GM19438 (cell line): ENCODE results near the gene PROZ.
"Not testable (repeated sequence)": the region's sequence is repeated elsewhere in the genome, so short reads cannot be mapped to it uniquely, and the experiment has no call there.

Experiments used
- ATAC-seq: cut with Tn5 transposase; IDR thresholded peaks from one replicate; pipeline ENCODE4 v1.9.1; 2021; ENCODE audit warnings: low read depth; ENCODE audit not compliant: unreplicated experiment

Gene PROZ

DNA sequence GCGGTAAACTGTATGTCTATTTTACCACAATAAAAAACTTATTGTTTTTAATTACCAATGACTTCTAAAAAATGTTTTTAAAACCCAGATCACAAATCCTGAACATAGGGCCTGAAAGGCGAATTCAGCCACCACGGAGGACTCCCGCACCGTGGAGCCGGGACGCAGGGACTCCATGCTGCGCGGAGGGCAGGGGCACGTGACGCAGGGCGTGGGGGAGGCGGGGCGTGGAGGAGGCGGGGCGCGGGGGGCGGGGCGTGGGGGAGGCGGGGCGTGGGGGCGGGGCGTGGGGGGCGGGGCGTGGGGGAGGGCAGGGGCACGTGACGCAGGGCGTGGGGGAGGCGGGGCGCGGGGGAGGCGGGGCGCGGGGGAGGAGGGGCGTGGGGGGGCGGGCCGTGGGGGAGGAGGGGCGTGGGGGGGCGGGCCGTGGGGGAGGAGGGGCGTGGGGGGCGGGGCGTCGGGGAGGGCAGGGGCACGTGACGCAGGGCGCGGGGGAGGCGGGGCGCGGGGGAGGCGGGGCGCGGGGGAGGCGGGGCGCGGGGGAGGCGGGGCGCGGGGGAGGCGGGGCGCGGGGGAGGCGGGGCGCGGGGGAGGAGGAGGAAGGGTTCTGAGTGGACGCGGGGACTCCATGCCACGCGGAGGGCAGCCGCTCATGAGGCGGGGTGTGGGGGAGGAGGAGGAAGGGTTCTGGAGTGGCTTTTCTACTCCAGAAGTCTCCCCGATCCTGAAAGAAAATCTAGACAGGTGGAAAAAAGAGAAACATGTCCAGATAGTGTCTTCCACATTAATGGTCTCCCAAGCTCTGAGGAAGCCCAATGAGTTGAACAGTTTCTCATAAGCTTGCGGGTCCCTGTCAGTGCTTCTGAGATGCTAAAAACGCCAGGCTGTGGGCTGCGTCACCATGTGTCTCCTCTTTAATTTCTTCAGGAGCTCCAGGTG lies 4.4 kb upstream of the PROZ start:
- peak; percentile 70 for ATAC-seq

DNA sequence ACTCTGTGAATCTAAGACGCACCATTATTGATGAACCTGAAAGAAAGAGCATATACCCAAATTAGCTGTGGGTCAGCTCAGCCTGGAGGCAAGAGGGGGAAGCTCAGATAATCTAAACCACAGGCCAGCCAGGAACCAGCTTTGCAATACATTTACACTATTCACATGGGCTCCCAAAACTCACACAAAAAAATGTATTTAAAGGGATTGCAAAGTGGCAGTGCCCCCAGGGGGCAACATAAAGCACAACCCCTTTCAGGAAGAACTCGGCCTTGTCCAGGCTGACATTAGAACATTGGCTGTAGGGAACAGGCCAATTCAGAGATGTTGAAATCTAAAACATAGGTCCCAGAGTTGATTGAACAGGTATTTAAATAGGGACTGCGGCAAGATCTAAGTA lies 3.2 kb upstream of the PROZ start:
- ATAC-seq: no peak

GRCh38 chr13:113155982-113156655 lies 2.3 kb upstream of the PROZ start:
- ATAC-seq: no peak

DNA sequence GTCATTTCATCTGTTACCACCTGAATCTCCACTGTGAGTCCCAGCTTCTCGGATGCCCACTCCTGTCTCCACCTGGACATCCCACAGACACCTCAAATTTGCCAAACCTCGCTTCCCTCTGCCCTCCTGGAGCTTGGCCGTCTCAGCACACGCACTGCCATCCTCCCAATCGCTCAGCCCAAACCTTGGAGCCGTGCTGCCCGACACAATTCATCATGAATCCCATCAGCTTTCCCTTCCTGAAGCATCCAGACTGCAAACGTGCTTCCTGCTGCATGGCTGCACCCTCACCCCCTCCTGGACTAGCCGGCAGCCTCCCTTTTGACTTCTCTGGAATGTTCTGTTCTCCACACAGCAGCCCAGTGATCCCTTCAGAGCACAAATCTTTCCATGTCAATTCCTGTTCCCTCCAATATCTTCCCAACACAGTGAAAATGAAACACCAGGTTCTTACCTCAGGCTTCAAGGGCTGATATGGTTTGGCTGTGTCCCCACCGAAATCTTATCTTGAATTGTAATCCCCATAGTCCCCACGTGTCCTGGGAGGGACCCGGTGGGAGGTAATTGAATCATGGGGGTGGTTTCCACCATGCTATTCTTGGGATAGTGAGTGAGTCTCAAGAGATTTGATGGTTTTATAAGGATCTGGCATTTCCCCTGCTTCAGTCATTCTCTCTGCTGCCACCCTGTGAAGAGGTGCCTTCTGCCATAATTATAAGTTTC lies 1.1 kb upstream of the PROZ start:
- no peak for ATAC-seq

DNA sequence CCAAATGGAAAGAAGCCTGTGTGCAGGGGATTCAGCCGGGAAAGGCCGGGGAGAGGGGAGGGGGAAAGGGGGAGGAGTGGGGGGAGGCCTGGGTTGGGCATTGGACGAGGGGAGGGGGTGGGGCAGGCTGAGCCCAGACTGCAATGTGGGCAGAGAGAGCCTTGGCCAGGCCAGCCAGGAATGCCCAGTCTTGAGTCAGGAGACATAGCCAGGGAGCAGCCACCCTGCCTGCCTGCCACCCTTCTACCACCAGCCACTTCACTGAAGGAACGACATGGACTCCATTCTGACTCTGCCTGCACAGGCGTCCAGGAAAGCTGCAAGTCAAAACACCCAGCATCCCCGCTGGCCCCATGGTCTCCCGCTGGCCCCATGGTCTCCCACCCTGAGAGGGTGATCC lies 498 bp downstream of the PROZ start:
- no peak for ATAC-seq

DNA sequence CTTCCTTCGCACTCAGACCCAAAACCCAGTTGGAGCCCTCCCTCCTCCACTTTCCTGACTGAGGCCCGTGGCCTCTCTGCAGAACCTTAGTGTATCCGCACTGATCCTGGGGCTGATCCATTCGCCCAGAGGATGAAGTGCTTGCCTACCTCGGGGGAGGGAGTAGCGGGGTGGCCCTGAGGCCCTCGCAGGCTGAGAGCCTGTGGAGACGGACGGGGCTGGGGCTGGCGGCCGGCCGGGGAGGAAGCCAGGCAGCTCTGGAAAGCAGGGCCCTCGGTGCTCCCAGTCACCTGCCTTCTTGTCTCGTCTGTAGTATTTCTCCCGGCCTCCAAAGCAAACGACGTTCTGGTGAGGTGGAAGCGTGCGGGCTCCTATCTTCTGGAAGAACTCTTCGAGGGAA lies 1.3 kb downstream of the PROZ start:
- no peak for ATAC-seq

GRCh38 chr13:113160983-113161382 lies 2.5 kb downstream of the PROZ start:
- no peak for ATAC-seq

- ATAC-seq: no peak
Measured at GRCh38 chr13:113161433-113161832, 3.0 kb downstream of the PROZ start.

DNA sequence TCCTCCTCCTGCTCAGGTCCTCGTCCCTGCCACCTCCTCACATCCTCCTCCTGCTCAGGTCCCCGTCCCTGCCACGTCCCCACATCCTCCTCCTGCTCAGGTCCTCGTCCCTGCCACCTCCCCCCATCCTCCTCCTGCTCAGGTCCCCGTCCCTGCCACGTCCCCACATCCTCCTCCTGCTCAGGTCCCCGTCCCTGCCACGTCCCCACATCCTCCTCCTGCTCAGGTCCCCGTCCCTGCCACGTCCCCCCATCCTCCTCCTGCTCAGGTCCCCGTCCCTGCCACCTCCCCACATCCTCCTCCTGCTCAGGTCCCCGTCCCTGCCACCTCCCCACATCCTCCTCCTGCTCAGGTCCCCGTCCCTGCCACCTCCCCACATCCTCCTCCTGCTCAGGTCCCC lies 3.5 kb downstream of the PROZ start:
- ATAC-seq: not testable (repeated sequence)

- ATAC-seq: no peak
Measured at GRCh38 chr13:113162783-113163685, 4.6 kb downstream of the PROZ start.

DNA sequence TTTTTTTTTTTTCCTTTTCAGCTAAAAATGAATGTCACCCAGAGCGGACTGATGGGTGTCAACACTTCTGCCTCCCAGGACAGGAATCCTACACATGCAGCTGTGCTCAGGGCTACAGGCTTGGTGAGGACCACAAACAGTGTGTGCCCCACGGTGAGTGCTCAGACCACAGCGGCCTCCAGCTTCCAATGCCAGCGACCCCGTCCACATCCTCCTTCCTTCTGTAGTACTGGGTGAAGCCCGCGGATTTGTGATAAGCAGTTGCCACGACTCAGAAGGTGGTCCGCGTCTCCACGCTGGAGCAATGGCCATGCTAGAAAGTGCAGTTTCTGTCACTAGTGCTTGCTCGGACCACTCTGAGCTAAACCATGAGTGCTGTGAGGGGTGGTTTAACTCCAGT lies 6.0 kb downstream of the PROZ start:
- ATAC-seq: no peak

- no peak for ATAC-seq
Measured at GRCh38 chr13:113166266-113166665, 7.8 kb downstream of the PROZ start.

DNA sequence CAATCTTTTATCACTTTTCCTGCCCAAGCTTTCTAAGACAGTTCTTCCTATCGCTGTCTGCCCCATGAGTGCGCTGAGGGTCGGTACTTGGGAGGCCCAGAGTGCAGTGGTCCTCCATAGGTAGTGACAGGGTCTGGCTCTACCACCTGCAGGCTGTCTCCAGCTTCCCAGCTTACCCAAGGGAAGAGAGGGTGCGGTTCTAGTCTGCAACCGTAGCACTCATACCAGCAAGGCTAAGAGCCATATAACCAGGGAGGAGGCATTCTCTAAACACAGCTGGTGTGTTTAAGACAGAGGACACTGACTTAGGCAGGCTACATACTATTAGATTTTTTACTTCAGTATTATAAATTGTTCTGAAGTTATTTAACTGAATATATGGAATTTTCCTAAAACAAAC lies 8.2 kb downstream of the PROZ start:
- no peak for ATAC-seq

DNA sequence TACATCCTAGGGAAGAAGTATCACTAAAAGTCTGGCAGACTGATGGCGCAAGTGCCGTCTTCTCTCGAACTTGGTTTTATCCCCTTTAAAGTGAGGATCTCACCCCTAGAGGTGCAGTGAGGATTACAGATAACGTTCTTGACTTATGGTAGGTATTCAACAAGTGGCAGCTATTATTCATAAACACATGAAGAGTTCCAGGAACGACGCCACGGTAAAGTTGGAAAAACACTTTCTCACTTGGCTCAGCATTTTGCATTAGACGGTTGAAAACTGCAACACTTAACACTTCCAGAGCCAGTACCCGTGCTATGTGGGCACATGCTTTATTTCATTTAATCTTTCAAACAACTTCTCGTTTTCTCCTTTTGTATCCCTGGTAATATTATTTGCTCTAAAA lies 8.7 kb downstream of the PROZ start:
- no peak for ATAC-seq

DNA sequence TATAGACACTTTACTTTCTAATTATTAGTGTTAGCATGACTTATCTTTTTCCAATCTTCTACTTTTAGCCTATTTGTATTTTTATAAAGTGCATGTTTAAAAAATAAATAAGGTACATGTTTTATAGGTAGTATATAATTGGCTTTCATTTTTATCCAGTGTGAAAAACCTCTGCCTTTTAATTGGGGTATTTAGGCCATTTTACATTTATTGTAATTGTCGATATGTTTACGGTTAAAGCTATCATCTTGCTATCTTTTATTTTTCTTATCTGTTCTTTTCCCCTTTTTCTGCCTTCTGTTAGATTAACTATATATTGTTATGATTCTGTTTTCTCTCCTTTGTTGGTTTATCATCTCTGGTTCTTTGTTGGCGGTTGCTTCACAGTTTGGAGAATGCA lies 9.1 kb downstream of the PROZ start:
- no peak for ATAC-seq

DNA sequence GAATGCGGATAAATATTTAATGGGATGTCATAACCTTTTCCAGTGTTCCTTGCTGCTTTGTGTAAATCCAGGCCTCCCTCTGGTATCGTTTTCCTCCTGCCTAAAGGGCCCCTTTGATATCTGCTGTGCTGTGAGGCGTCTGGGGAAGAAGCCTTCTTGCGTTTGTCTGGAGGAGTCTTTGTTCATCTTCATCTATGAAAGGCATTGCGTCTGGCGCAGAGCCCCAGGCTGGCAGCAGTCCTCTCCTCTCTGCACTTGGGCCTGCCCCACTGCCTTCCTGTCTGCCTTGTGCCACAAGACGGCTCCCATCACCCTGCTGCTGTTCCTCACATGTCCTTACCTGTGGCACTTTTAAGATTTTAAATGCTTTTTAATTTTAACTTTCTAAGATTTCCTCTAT lies 9.8 kb downstream of the PROZ start:
- ATAC-seq: no peak

DNA sequence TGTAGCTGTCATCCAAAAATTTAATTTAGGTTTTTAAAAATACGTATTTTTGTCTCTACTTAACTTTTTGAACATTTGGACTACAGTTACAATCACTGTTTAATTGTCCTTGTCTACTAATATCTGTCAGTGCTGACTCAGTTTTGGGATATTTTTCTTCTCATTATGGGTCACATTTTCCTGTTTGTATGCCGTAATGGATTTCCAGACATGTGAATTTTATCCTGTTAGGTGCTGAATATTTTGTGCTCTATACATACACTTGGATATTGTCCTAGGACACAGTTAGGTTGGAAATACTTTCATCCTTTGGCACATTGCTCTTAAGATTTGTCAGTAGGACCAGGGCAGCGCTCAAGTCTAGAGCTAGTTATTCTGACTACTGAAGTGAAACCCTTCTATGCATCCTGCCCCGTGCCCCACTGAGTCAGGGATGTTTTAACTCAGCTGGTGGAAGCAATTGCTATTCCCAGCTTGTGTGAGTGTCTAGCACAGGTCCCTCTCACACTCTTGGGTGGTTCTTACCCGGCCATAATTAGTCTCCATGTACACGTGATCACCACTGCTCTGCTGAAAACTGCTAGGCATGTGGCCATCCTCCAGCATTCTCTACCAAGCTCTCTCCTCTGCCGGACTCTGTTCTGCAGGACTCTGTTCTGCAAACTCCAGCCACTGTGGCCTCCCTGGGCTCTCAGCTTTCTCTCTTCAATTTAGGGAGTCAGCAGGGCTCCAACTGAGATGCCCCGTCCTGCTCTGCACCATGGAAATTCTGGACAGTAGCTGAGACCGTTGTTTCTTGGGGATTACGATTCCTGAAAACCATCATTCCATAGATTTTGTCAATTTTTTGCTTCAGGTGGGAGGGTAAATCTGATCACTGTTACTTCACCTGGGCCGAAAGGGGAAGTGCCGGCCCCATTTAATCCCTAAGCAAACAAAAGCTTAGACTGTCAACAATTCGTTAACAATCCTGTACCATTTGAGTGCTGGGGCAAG lies 11.1 kb downstream of the PROZ start:
- ATAC-seq: no peak

DNA sequence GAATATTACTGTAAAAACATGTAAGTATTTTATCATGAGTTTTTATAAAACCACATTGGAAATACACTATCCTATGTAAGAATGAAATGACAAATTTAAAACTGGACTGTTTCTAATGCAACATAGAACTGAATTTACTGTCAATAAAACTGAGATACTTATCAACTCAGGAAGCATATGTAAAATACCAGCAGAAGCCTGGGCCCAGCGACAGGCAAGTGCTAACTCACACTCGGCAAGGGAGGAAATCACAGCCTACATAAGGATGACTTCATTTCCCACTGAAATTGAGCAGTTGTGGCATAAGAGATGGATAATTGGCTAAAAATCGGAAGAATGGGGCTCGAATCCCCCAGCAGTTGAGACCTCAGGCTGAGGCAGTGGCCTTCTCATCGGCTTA lies 12.1 kb downstream of the PROZ start:
- ATAC-seq: no peak
